ENCODE data around the gene STK40. TPM values are rescaled to one million over a fixed set of nuclear protein-coding genes. Genes with fewer than 3 reads are reported as not detected.

The STK40 gene
- total and polyA plus RNA-seq, 4 donors = 33.2 to 95.7 (median 49.7) TPM

DNA sequence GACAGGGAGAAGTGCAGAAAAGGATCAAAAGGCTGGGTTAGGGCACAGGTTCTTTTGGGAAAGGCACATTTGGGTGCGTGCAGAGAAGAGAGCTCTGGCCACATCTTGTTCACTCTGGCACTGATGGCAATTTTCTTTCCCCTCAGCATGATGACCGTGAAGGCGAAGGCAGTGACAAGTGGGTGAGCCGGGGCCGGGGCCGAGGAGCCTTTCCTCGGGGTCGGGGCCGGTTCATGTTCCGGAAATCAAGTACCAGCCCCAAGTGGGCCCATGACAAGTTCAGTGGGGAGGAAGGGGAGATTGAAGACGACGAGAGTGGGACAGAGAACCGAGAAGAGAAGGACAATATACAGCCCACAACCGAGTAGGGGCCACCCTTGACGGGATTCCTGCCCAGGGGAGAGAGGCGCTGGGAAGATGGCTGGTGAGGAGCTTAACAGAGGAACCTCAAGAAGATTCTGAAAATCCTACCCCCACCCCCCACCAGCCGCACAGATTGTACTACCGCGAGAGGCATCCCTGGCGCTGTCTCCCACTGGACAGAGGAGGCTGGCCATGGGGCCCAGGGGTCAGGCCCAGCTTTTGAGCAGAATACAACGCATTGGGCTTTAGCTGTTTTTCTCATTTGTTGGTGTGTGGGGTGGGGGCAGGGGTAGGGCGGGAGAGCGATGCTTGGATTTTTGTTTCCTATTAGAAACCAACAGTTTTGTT, 81.9 kb downstream of the STK40 start:
- intact Hi-C loops (cut with DNase I) = no loop called here
- peaks cover 5 to 12% of the 10 kb centered on the region in 2 donors for H3K36me3 ChIP-seq (ENCODE audit: control insufficient read depth in 1 of 2, insufficient read depth in 2 of 2, low read length in 1 of 2)
- WGBS, 2 donors = 87 to 90% methylated on average over 23 of the region's 23 CpGs

DNA sequence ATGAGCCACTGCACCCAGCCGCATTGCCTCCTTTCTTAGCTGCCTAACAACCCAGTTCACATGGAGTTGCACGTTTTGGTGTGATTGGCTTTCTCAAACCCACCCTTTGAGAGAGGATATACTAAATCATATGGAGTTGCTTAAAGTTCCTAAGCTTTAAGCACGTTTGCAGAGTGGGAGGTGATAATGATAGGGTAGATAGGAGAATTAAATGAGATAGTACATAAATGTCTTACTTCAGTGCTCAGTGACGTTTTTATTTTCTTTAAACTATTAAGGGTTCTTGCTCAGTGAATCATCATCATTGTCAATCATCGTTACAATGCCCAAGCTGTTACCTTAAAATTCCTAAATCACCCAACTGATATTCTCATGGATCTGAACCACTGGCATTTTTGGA, 82.5 kb downstream of the STK40 start:
- Histone ChIP-seq H3K27me3 (ENCODE audit: control insufficient read depth in 1 of 2, insufficient read depth in 2 of 2, low read length in 1 of 2) (no peaks in the 10 kb centered on the region), H3K4me3 (ENCODE audit: low read length in 2 of 2) (no peak overlapping the region), H3K4me1 (ENCODE audit: control insufficient read depth in 1 of 2, insufficient read depth in 2 of 2, low read length in 2 of 2) (peaks cover 0 to 1% of the 10 kb centered on the region in 2 donors), H3K9me3 (ENCODE audit: control insufficient read depth, low read length) (no peaks in the 10 kb centered on the region), H3K36me3 (ENCODE audit: control insufficient read depth in 1 of 2, insufficient read depth in 2 of 2, low read length in 1 of 2) (peaks cover 5 to 12% of the 10 kb centered on the region in 2 donors), H3K27ac (ENCODE audit: low read depth in 1 of 2, low read length in 2 of 2) (no peak overlapping the region)
- no peak for DNase-seq
- WGBS, 2 donors = 57 to 62% methylated on average over 5 of the region's 5 CpGs
- intact Hi-C loops (cut with DNase I) = no loop called here
- no peak for ATAC-seq (ENCODE audit: low FRiP score)

More for the DNA sequence above, 81.9 kb downstream of the STK40 start:
- Histone ChIP-seq H3K4me3 (ENCODE audit: low read length in 2 of 2) (no peak overlapping the region), H3K27me3 (ENCODE audit: control insufficient read depth in 1 of 2, insufficient read depth in 2 of 2, low read length in 1 of 2) (no peaks in the 10 kb centered on the region), H3K27ac (ENCODE audit: low read depth in 1 of 2, low read length in 2 of 2) (no peak overlapping the region), H3K4me1 (ENCODE audit: control insufficient read depth in 1 of 2, insufficient read depth in 2 of 2, low read length in 2 of 2) (peaks cover 0 to 1% of the 10 kb centered on the region in 2 donors), H3K9me3 (ENCODE audit: control insufficient read depth, low read length) (no peaks in the 10 kb centered on the region)
- ATAC-seq (ENCODE audit: low FRiP score) (no peak), DNase-seq (peak in 1 of 2 donors; percentile 36)

DNA sequence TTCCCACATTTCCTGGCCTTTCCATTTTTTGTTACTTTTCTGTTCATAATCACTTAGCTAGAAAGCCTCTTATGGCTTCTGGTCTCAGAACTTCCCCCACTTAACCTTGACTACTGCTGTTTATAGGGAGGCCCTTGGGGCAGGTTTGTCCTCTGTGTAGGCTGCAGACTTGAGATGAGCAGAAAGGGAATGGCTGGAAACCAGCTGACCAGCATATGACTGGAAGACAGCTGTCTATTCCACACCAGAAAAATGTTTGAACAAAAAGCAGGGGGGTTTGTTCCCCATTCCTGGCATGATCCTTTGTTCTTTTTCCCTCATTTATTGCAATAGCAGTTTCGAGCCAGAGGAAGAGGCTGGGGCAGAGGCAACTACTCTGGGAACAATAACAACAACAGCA, 84.5 kb downstream of the STK40 start:
- no peak overlapping the region for H3K4me3 ChIP-seq (ENCODE audit: low read length in 2 of 2)
- peaks cover 6 to 20% of the 10 kb centered on the region in 2 donors for H3K36me3 ChIP-seq (ENCODE audit: control insufficient read depth in 1 of 2, insufficient read depth in 2 of 2, low read length in 1 of 2)
- intact Hi-C loops (cut with DNase I) = no loop called here
- DNase-seq (no peak), ATAC-seq (ENCODE audit: low FRiP score) (no peak)
- peaks cover 0 to 1% of the 10 kb centered on the region in 2 donors for H3K4me1 ChIP-seq (ENCODE audit: control insufficient read depth in 1 of 2, insufficient read depth in 2 of 2, low read length in 2 of 2)
- H3K27me3 ChIP-seq (ENCODE audit: control insufficient read depth in 1 of 2, insufficient read depth in 2 of 2, low read length in 1 of 2) = no peaks in the 10 kb centered on the region
- H3K9me3 ChIP-seq (ENCODE audit: control insufficient read depth, low read length) = no peaks in the 10 kb centered on the region
- H3K27ac ChIP-seq (ENCODE audit: low read depth in 1 of 2, low read length in 2 of 2) = no peak overlapping the region
- WGBS, 2 donors = 70 to 77% methylated on average over 1 of the region's 1 CpG

DNA sequence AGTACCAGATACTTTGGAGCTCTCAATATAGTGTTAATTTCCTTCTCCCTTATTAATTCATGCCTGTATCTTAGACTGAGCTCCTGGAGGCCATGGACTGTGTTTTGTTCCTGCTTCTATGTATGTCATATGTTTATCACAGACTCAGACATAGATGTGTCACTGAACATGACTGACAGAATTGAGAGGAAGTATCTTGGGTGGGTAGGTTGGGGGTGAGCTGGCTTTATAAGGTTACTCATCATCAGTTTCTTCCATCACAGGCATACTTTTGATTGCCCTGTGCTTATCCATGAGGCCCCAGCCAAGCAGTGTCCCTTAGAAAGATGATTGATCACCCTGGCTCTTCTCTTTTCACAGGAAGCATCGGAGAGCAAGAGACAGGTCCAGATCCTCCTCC, 85.2 kb downstream of the STK40 start:
- intact Hi-C loops (cut with DNase I) = no loop called here
- H3K9me3 ChIP-seq (ENCODE audit: control insufficient read depth, low read length) = no peaks in the 10 kb centered on the region
- H3K27me3 ChIP-seq (ENCODE audit: control insufficient read depth in 1 of 2, insufficient read depth in 2 of 2, low read length in 1 of 2) = no peaks in the 10 kb centered on the region
- H3K27ac ChIP-seq (ENCODE audit: low read depth in 1 of 2, low read length in 2 of 2) = no peak overlapping the region
- ATAC-seq (ENCODE audit: low FRiP score) = no peak
- no peak overlapping the region for H3K4me3 ChIP-seq (ENCODE audit: low read length in 2 of 2)
- WGBS, 2 donors = 85 to 95% methylated on average over 1 of the region's 1 CpG
- H3K36me3 ChIP-seq (ENCODE audit: control insufficient read depth in 1 of 2, insufficient read depth in 2 of 2, low read length in 1 of 2) = peaks cover 6 to 20% of the 10 kb centered on the region in 2 donors
- peaks cover 0 to 1% of the 10 kb centered on the region in 2 donors for H3K4me1 ChIP-seq (ENCODE audit: control insufficient read depth in 1 of 2, insufficient read depth in 2 of 2, low read length in 2 of 2)
- no peak for DNase-seq

DNA sequence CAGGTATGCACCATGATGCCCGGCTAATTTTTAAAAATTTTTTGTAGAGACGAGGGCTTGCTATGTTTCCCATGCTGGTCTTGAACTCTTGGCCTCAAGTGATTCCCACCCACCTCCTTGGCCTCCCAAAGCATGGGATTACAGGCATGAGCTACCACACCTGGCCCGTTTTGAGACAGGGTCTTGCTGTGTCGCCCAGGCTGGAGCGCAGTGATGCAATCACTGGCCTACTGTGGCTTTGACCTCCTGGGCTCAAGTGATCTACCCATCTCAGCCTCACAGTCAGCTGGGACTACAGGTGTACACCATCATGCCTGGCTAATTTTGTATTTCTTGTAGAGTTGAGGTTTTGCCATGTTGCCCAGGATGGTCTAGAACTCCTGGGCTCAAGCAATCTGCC, 87.1 kb downstream of the STK40 start:
- Histone ChIP-seq H3K36me3 (ENCODE audit: control insufficient read depth in 1 of 2, insufficient read depth in 2 of 2, low read length in 1 of 2) (peaks cover 6 to 20% of the 10 kb centered on the region in 2 donors), H3K4me3 (ENCODE audit: low read length in 2 of 2) (no peak overlapping the region), H3K27ac (ENCODE audit: low read depth in 1 of 2, low read length in 2 of 2) (no peak overlapping the region), H3K27me3 (ENCODE audit: control insufficient read depth in 1 of 2, insufficient read depth in 2 of 2, low read length in 1 of 2) (no peaks in the 10 kb centered on the region), H3K9me3 (ENCODE audit: control insufficient read depth, low read length) (no peaks in the 10 kb centered on the region), H3K4me1 (ENCODE audit: control insufficient read depth in 1 of 2, insufficient read depth in 2 of 2, low read length in 2 of 2) (no peaks in the 10 kb centered on the region)
- DNase-seq = no peak
- 86% methylated on average over 5 of the region's 5 CpGs for WGBS, 2 donors
- no peak for ATAC-seq (ENCODE audit: low FRiP score)
- intact Hi-C loops (cut with DNase I) = no loop called here

DNA sequence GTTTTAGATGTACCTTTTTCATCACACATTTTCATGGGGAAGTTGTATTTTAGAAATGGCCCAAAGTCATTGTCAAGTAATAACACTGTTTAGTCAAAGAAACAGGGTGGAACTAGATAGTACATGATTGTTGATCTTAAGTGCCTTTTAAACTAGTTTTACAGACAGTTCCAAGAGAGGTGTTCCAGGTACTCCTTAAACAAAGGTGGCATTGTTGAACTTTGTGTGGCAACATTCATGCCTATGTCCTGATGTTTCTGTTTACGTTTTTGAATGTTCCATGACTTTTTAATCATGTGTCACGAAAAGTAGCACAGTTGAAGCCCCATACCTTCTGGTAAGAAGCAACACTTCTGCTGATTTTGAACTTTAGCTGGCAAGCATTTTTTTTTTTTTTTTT, 88.7 kb downstream of the STK40 start:
- WGBS, 2 donors = 81 to 82% methylated on average over 2 of the region's 2 CpGs
- Histone ChIP-seq H3K4me1 (ENCODE audit: control insufficient read depth in 1 of 2, insufficient read depth in 2 of 2, low read length in 2 of 2) (no peaks in the 10 kb centered on the region), H3K4me3 (ENCODE audit: low read length in 2 of 2) (no peak overlapping the region), H3K36me3 (ENCODE audit: control insufficient read depth in 1 of 2, insufficient read depth in 2 of 2, low read length in 1 of 2) (peaks cover 7 to 20% of the 10 kb centered on the region in 2 donors), H3K27me3 (ENCODE audit: control insufficient read depth in 1 of 2, insufficient read depth in 2 of 2, low read length in 1 of 2) (no peaks in the 10 kb centered on the region), H3K27ac (ENCODE audit: low read depth in 1 of 2, low read length in 2 of 2) (no peak overlapping the region), H3K9me3 (ENCODE audit: control insufficient read depth, low read length) (no peaks in the 10 kb centered on the region)
- ATAC-seq (ENCODE audit: low FRiP score) (no peak), DNase-seq (no peak)
- intact Hi-C loops (cut with DNase I) = no loop called here

DNA sequence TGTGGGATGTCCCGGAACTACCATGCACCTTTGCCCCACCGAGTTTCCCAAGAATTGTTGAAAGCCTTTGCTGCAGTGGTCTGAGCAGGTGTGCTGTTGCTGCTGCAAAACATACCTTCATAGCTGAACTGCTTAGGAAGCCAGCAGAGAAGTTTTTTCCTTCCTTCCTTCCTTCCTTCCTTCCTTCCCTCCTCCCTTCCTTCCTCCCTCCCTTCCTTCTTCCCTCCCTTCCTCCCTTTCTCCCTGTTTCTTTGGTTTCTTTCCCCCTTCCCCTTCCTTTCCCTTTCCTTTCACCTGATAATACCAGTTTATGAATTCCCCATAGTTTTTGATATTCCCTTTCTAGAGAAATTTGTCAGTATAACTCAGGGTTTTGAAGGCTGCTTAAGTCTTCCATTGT, 90.3 kb downstream of the STK40 start:
- DNase-seq (no peak), ATAC-seq (ENCODE audit: low FRiP score) (no peak)
- Histone ChIP-seq H3K36me3 (ENCODE audit: control insufficient read depth in 1 of 2, insufficient read depth in 2 of 2, low read length in 1 of 2) (peaks cover 7 to 11% of the 10 kb centered on the region in 2 donors), H3K4me1 (ENCODE audit: control insufficient read depth in 1 of 2, insufficient read depth in 2 of 2, low read length in 2 of 2) (no peaks in the 10 kb centered on the region), H3K4me3 (ENCODE audit: low read length in 2 of 2) (no peak overlapping the region), H3K27ac (ENCODE audit: low read depth in 1 of 2, low read length in 2 of 2) (no peak overlapping the region), H3K27me3 (ENCODE audit: control insufficient read depth in 1 of 2, insufficient read depth in 2 of 2, low read length in 1 of 2) (no peaks in the 10 kb centered on the region), H3K9me3 (ENCODE audit: control insufficient read depth, low read length) (no peaks in the 10 kb centered on the region)
- 92 to 94% methylated on average over 2 of the region's 2 CpGs for WGBS, 2 donors
- intact Hi-C loops (cut with DNase I) = no loop called here

Other genes starting within 250 kb of the STK40 start
- gene TRAPPC3, start 236.4 kb downstream of the STK40 start, total RNA-seq = 10 to 100 TPM; 55.6 to 61.7 TPM
- gene TRAPPC3, start 236.4 kb downstream of the STK40 start, polyA plus RNA-seq = 10 to 100 TPM; 81.0 to 90.7 TPM
- gene MAP7D1, start 229.8 kb downstream of the STK40 start, total RNA-seq = 100 to 1,000 TPM; 113 to 133 TPM
- gene MAP7D1, start 229.8 kb downstream of the STK40 start, polyA plus RNA-seq = 10 to 100 TPM; 52.8 to 81.2 TPM
- 10 to 100 TPM; 85.3 to 91.5 TPM for gene THRAP3, start 161.5 kb downstream of the STK40 start, total RNA-seq
- 10 to 100 TPM; 31.6 to 46.7 TPM for gene THRAP3, start 161.5 kb downstream of the STK40 start, polyA plus RNA-seq
- gene SH3D21, start 79.6 kb downstream of the STK40 start, total RNA-seq = 1 to 10 TPM; 4.1 to 6.9 TPM
- 1 to 10 TPM; 2.4 to 5.1 TPM for gene SH3D21, start 79.6 kb downstream of the STK40 start, polyA plus RNA-seq
- 10 to 100 TPM; 44.7 to 58.3 TPM for gene EVA1B, start 62.3 kb downstream of the STK40 start, total RNA-seq
- gene EVA1B, start 62.3 kb downstream of the STK40 start, polyA plus RNA-seq = 100 to 1,000 TPM in 1 of 2 donors, 10 to 100 TPM in 1; 38.2 to 165 TPM
- 10 to 100 TPM; 30.1 TPM for gene LSM10, start 12.0 kb upstream of the STK40 start, total RNA-seq
- gene LSM10, start 12.0 kb upstream of the STK40 start, polyA plus RNA-seq = 10 to 100 TPM; 39.6 to 57.7 TPM
- 1 to 10 TPM; 4.2 to 8.6 TPM for gene OSCP1, start 64.5 kb upstream of the STK40 start, total RNA-seq
- 1 to 10 TPM; 6.4 to 7.0 TPM for gene OSCP1, start 64.5 kb upstream of the STK40 start, polyA plus RNA-seq
- gene MRPS15, start 78.5 kb upstream of the STK40 start, total RNA-seq = 10 to 100 TPM; 34.7 to 37.0 TPM
- 10 to 100 TPM; 78.7 to 81.3 TPM for gene MRPS15, start 78.5 kb upstream of the STK40 start, polyA plus RNA-seq
- gene CSF3R, start 97.0 kb upstream of the STK40 start, total RNA-seq = 10 to 100 TPM; 26.7 to 34.7 TPM
- 1 to 10 TPM; 2.1 to 5.8 TPM for gene CSF3R, start 97.0 kb upstream of the STK40 start, polyA plus RNA-seq

Measured in aorta (tissue), 5 donors.